Epidermal melanocyte (primary cell): ENCODE measurements around the gene SULT1C3.
"Not testable (repeated sequence)": the region's sequence is repeated elsewhere in the genome, so short reads cannot be mapped to it uniquely, and the experiment has no call there.

Source experiments
- DNase-seq: peaks from one replicate; pipeline ENCODE4 v3.0.0; 2011; ENCODE audit warnings: low spot score; ENCODE audit not compliant: insufficient read length

The SULT1C3 gene

DNA sequence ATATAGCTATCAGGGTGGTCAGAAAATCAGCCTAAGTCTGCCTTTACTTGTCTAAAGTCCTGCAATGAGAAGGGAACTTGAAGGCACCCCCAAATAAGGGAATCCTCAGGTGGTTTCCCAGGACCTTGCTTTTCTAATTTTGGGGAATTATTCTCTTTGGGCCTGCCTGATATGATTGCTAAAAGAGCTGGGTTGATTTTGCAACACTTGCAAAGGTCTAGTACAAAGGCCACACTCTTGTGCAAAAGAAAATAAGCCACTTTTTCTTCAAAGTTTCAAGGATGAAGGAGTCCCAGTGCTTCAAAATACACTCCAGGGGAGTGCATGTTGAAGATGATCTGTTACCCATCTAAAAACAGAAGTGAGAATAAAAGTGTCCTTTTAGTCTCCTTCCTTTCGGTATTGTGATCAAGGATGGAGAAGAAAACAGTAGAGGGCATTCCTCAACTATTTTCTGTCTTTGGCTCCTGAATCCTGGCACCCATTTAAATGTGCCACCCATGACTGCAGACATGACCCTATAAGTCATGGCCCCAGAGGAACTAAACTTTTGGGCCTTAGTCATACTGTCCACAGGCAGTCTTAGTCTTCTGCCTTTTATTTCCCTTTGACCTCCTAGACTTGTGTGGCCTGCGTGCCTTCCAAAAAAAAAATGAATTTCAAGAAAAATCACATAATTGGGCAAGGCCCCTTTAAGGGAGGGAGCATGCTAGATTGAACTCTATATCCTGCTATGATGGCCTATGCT lies 5.1 kb downstream of the SULT1C3 start:
- no peak for DNase-seq

GRCh38 chr2:108253106-108253505 lies 13.3 kb downstream of the SULT1C3 start:
- DNase-seq = no peak

DNA sequence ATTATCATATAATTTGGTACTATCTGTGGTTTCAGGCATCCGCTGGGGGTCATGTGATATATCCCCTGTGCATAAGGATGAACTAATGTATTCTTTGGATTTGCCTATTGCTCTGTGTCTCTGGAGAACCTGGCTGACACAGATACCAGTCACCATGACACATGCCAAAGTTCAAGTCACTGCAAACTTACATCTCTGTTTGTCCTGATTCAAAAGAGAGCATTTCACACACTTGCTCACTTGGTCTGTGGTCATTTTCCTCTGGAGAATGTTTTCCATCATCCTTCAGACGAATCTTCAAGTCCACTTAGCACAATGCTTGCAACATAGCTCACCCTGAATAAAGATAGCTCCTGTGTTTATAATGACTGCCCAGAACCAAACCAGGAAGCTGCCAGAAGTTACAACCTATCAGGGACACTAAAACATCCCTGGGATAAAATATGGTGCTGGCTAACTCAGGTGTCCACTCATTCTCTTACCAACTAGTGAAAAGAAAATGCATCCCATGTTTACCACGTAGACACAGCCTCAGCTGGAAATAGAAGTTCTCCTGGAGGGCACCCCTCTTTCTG lies 18.1 kb downstream of the SULT1C3 start:
- DNase-seq = no peak

DNA sequence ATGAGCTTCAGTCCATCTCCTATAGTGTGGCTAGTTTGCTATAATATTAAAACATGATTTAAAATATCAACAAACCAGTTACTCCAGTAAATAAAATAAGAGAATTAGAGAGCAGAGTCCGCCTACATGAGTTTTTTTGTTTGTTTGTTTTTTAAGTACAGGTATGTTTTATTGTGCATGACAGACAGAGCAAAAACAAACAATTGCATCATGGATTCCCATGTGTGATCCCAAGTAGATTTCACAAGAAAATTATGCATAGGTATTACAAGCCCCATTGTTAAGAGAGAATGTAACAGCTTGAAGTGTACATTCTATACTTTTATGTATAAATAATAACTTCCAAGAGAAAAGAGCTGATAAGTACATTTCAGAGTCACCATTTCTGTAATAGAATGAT lies 21.0 kb downstream of the SULT1C3 start:
- no peak for DNase-seq

- DNase-seq = no peak
Measured at GRCh38 chr2:108262036-108262435, 22.3 kb downstream of the SULT1C3 start.

DNA sequence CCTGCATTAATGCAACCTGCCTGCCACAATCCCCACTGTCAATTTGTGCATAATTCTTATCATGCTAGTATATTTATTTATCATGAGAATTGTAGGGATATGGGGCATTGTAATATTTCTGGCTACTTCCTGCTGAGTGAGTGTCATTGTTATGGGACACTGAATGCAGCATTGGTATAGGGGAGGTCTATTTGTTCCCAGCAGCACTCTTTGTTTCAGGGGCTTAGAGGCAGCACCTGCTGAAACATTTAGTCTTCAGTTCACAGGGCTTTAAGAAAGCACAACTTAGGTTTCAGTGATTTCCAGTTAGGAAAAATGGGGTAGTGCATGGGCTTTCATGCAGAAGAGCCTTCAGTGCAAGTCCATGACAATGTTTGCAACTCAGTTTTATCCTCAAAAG lies 23.6 kb downstream of the SULT1C3 start:
- no peak for DNase-seq

DNA sequence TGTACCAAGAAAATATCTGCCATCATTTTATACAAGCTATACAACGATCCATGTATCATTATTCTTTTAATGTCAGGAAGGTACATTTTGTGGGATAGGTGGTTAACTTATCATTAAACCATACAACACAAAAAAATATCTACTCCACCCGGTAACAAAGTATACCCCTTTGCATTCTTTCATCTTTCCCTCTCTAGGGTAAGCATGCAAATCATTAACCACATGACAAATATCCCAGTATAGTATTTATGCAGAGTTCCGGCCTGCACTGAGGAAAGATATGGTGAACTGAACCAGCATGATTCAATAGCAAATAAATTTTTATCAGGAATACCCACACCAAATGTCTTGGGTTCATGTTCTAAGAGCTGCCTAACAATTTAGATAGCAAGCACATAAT lies 26.4 kb downstream of the SULT1C3 start:
- no peak for DNase-seq

DNA sequence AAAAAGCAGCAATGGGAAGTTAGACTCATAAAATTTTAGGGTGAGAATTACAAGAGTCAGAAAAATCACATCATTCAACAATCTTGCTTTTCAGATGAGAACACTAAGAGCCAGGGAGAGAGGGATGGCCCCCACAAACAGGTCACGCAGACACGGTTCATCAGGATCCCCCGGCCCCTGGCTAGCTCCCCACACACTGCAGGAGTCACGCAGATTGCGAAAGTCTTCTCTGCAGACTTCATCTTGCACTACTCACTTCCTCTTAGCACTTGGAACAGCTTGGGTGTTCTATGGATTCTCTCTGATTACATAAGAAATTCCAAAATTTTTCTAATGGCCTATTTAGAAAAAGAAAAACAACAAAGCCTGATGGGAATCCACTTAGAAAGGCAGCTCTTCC lies 27.3 kb downstream of the SULT1C3 start:
- no peak for DNase-seq

DNA sequence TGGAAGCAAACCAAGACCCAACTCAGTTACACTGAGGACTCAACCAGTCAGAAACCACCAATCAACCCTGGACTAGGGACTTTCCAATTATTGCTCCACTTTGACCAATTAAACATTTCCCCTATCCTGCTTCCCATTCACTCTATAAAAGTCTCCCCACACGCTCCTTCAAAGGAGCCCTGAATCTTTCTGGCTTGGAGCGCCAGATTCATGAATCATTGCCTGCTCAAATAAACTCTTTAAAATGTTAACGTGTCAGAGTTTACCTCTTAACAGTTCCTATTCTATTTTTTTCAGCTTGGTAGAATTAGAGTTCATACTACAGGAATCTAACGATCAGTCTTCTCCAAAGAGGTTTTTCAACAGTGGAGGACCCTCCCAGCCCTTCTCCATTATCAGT lies 28.2 kb downstream of the SULT1C3 start:
- DNase-seq = no peak

DNA sequence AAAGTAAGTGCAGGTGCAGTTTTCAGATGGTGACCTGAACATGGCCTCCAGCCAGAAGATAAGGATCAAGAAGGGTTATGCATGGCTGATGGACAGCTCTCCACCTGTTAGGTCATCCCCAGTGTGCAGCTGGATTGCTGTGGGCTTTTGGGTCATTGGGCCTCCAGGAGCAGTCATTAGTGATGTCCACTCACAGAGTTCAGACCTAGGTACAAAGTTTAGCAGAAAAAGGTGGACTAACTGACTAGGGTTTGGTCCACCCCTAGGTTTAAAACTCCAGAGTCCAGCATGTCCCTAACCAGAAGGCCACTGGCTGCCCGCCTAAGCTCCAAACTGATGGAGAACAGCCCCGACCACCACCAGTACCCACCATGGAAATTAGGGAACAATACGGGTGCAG lies 30.6 kb downstream of the SULT1C3 start:
- no peak for DNase-seq

DNA sequence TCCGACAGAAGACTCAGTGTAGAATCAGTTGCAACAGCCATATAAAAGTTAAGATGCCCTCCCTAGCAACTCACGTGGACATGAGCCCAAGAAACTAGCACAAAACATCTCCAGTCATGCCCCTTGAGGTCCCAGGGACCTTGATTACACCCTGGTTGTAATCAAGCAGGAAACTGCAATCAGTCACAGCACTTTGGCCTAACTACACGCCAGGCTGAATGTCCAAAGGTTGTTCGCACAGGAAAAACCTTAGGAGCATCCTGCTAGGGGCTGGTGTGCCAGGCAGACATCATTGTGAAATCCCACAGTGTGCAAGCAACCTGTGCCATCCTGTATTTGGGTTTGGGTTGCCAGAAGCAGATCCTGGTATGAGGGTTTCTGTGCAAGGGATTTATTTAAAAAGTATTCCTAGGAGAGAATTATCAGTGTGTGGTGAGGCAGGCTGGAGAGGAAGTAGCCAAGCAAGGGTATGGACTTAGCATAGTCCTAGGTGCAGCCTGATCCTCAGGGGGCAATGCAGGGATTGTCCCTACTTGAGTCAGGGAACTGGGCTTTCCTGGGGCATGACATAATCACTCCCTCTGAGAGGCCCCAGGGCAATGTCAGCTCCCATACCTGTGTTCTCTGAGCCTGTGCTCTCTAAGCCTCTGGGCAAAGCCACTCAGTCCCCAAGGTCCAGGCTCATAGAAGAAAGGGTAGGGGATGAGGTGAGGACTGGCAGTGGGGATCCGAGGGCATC lies 31.2 kb downstream of the SULT1C3 start:
- DNase-seq = no peak

DNA sequence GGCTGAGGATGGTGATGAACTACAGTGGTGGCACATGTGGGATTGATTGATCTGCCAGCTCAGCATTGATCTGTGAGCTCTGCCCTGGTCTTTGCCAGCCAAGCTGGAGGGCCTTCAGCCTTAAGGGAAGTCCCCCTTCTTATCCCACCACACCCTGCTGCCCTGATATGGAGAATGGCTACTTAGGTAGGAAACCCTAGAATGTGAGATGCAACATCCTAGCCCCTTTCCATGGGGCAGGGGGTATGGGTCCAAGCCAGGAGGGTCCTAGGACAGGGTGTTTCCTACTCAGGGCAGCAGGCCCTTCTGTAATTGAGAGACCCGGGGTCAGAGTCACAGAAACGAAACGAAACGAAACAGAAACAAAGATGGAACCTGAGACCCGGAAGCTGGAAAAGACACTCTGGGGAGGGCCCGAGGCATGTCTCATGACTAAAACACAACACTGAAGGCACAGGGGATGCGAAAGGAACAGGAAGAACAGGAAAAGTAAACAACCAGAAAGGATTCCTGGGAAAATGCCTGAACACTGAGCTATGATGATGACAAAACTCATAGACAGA lies 32.0 kb downstream of the SULT1C3 start:
- peak; percentile 55 for DNase-seq

DNA sequence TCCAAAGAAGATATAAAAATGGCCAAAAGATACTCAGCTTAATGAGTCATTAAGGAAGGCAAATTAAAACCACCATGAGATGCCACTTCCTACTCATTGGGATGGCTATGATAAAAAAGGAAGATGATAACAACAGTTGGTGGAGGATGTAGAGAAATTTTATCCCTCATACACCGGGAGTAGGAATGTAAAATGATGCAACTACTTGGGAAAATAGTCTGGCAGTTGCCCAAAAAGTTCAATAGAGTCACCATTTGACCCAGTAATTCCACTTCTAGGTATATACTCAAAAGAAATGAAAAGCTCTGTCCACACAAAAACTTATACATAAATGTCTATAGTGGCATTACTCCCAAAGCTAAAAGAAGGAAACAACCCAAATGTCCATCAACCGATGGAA lies 38.9 kb downstream of the SULT1C3 start:
- no peak for DNase-seq

GRCh38 chr2:108279468-108279867 lies 39.7 kb downstream of the SULT1C3 start:
- no peak for DNase-seq

GRCh38 chr2:108280466-108280865 lies 40.7 kb downstream of the SULT1C3 start:
- DNase-seq = no peak

DNA sequence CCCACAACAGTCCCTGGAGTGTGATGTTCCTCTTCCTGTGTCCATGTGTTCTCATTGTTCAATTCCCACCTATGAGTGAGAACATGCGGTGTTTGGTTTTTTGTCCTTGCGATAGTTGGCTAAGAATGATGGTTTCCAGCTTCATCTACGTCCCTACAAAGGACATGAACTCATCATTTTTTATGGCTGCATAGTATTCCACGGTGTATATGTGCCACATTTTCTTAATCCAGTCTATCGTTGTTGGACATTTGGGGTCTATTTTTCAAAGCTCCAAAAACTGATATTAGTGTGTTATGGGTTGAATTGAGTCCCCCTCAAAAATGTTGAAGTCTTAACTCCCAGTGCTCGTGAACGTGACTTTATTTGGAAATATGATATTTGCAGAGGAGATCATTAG lies 44.8 kb downstream of the SULT1C3 start:
- DNase-seq = not testable (repeated sequence)

- DNase-seq = no peak
Measured at GRCh38 chr2:108285616-108286015, 45.8 kb downstream of the SULT1C3 start.

GRCh38 chr2:108287169-108287568 lies 47.4 kb downstream of the SULT1C3 start:
- no peak for DNase-seq

- no peak for DNase-seq
Measured at GRCh38 chr2:108288534-108289106, 48.9 kb downstream of the SULT1C3 start, which contains the start of gene SULT1C2. Gene SULT1C2, plus strand, starts transcription at chr2:108288895. Its CDS starts 4,773 bp downstream, at chr2:108293668.

DNA sequence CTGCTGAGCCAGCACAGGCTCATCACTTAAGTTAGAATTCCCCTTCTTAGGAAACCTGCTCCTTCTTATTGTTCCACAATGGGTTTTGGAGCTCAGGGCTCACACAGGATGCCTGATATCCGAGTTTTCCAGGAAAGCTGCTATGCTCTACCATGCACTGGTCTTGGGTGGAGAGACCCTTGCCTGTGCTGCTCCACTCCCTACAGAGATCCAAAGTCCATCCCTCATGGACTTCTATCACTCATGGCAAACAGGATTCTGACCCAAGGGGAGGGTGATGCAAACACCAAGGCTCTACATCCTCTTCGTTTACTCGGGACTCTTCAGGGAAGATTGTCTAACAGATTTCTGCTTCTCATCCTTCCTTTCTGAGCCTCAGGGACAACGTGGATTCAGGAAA lies 54.1 kb downstream of the SULT1C3 start:
- DNase-seq = no peak

GRCh38 chr2:108297436-108298141 lies 57.8 kb downstream of the SULT1C3 start:
- DNase-seq = no peak
